GM12878 (cell line): Measurements from ENCODE around the gene SIGLEC10. TPM values are rescaled to one million over a fixed set of nuclear protein-coding genes. Genes with fewer than 3 reads are reported as not detected.

ENCODE experiments used
- ATAC-seq: fragments of 200-7000 bp; cut with Tn5 transposase; 3 replicates; pipeline ENCODE4 v1.9.1; 2020; ENCODE audit warnings: mild to moderate bottlenecking, moderate library complexity
- BruUV-seq: library from RNA; stranded (reverse); fragments of 400-500 nt; replicated peaks from 2 replicates; lab custom pipeline; 2021; lab: Mats Ljungman, UMichigan
- CTCF ChIA-PET: fragments of 300-600 bp; sonication (Branson Sonifier 250); formaldehyde crosslinking; extraction: SDS; loops from one replicate; lab custom pipeline; 2021; ENCODE audit warnings: inconsistent platforms; lab: Yijun Ruan, JAX
- POLR2A ChIA-PET: fragments of 350-600 bp; formaldehyde crosslinking; extraction: SDS; loops from one replicate; lab custom pipeline; 2021; ENCODE audit warnings: inconsistent platforms; lab: Charles Lee
- RAD21 ChIA-PET: fragments of 300-600 bp; sonication (Branson Sonifier 250); formaldehyde crosslinking; loops from one replicate; lab custom pipeline; 2023; ENCODE audit warnings: antibody characterized with exemption; ENCODE audit not compliant: unreplicated experiment; lab: Charles Lee
- SMC1A ChIA-PET: fragments of 300-600 bp; sonication (Branson Sonifier 250); formaldehyde crosslinking; loops from one replicate; lab custom pipeline; 2023; ENCODE audit not compliant: unreplicated experiment, uncharacterized antibody; lab: Charles Lee
- DNase-seq: peaks from one replicate; pipeline ENCODE4 v3.0.0-alpha.2; 2011; ENCODE audit warnings: low read depth, low spot score
- FAIRE-seq: peaks from 3 replicates; lab custom pipeline; 2011; peaks lifted over from hg19 to GRCh38; lab: Jason Lieb, UNC
- H2AFZ ChIP-seq: 2 replicates; pipeline ENCODE4 v1.6.0; 2011; ENCODE audit warnings: low read depth, low read length, control low read depth; ENCODE audit not compliant: control insufficient read depth
- H3K27ac ChIP-seq: 2 replicates; pipeline ENCODE4 v1.5.1; 2011; ENCODE audit warnings: control low read depth; ENCODE audit not compliant: control insufficient read depth, insufficient read depth
- H3K27me3 ChIP-seq, 2 experiments: replicated peaks in 1 of 2; 2 replicates each; pipeline versions ENCODE4 v1.6.0 to v1.6.1; 2011; ENCODE audit warnings: low read length in 1 of 2; ENCODE audit not compliant: control insufficient read depth in 2 of 2, insufficient read depth in 2 of 2
- H3K36me3 ChIP-seq, 2 experiments: 2 replicates each; pipeline ENCODE4 v1.5.1; 2011; ENCODE audit warnings: low read length in 1 of 2; ENCODE audit not compliant: control insufficient read depth in 2 of 2, insufficient read depth in 2 of 2
- H3K4me1 ChIP-seq: 2 replicates; pipeline ENCODE4 v1.6.1; 2011; ENCODE audit warnings: mild to moderate bottlenecking, low read length, moderate library complexity, mixed read lengths; ENCODE audit not compliant: control insufficient read depth, insufficient read depth
- H3K4me2 ChIP-seq: 2 replicates; pipeline ENCODE4 v1.6.0; 2011; ENCODE audit warnings: control low read depth; ENCODE audit not compliant: control insufficient read depth, insufficient read depth
- H3K4me3 ChIP-seq: fragments of 200-600 bp; sonication (generic); 2 replicates; pipeline ENCODE4 v1.5.1; 2016
- H3K79me2 ChIP-seq: 2 replicates; pipeline ENCODE4 v1.6.0; 2011; ENCODE audit warnings: low read length; ENCODE audit not compliant: control insufficient read depth, insufficient read depth
- H3K9ac ChIP-seq: 2 replicates; pipeline ENCODE4 v1.8.0; 2011; ENCODE audit warnings: low read length, control low read depth, mixed read lengths; ENCODE audit not compliant: control insufficient read depth, insufficient read depth
- H3K9me3 ChIP-seq: replicated peaks from 3 replicates; pipeline ENCODE4 v1.5.1; 2011; ENCODE audit warnings: mild to moderate bottlenecking, low read length; ENCODE audit not compliant: control insufficient read depth, insufficient read depth
- H4K20me1 ChIP-seq: 2 replicates; pipeline ENCODE4 v1.6.0; 2011; ENCODE audit not compliant: control insufficient read depth, insufficient read depth
- CHD2 ChIP-seq: IDR thresholded peaks from 2 replicates; pipeline ENCODE4 v1.6.1; 2011; ENCODE audit warnings: low read depth, low read length, improper control_type of control experiment, borderline replicate concordance
- PAX5 ChIP-seq: IDR thresholded peaks from 2 replicates; pipeline ENCODE4 v1.6.1; 2011; ENCODE audit warnings: low read depth, low read length, borderline replicate concordance
- PML ChIP-seq: IDR thresholded peaks from 2 replicates; pipeline ENCODE4 v1.6.1; 2012; ENCODE audit warnings: low read length, inconsistent platforms
- SP1 ChIP-seq: IDR thresholded peaks from one replicate; pipeline ENCODE4 v1.6.1; 2011; ENCODE audit warnings: low read depth, low read length
- ZNF207 ChIP-seq: fragments of 450-650 bp; IDR thresholded peaks from 2 replicates; pipeline ENCODE4 v1.6.1; 2014; ENCODE audit warnings: antibody characterized with exemption, mild to moderate bottlenecking, borderline replicate concordance
- WGBS: methylation state at CpG from one replicate; pipeline ENCODE4 v1.1.6; 2016; ENCODE audit warnings: low lambda C conversion rate; ENCODE audit not compliant: insufficient replicate concordance, insufficient coverage; ENCODE audit errors: missing lambda C conversion rate; 5-methylcytosine and 5-hydroxymethylcytosine counted together
- in situ Hi-C: fragments of 300-500 bp; cut with MboI; formaldehyde crosslinking; loops from 9 replicates; pipeline ENCODE4 v1.14.3; 2018; ENCODE audit warnings: mixed read lengths
- intact Hi-C: fragments of 100-400 bp; cut with micrococcal nuclease; formaldehyde crosslinking; loops from one replicate; pipeline ENCODE4 v1.14.2; 2022; ENCODE audit not compliant: unreplicated experiment
- polyA plus RNA-seq, 11 experiments: library from polyadenylated mRNA; depleted of rRNA in 4 of 11; unstranded in 6 of 11; stranded (reverse) in 5 of 11; fragments of >200 nt; fragmentation: Nextera tagmentation in 4 of 11; fragmentation: Illumina TruSeq in 1 of 11; extraction: Ambion mirVana in 4 of 11; extraction: Trizol in 1 of 11; gene quantifications; 1 replicate in 1 of 11; 2 replicates in 10 of 11; pipeline versions ENCODE4 v1.2.1 to v1.2.3, GENCODE V29; 2011 to 2016; ENCODE audit warnings: inconsistent platforms in 2 of 11, missing spikeins in 2 of 11, low read depth in 1 of 11
- total RNA-seq, 4 experiments: library from RNA; depleted of rRNA in 3 of 4; stranded (reverse); fragments of >200 nt in 3 of 4; fragmentation: Illumina TruSeq in 1 of 4; extraction: Trizol in 1 of 4; gene quantifications; 2 replicates each; pipeline versions ENCODE4 v1.2.1 to v1.2.3, GENCODE V29; 2013 to 2021

The SIGLEC10 gene
- total and polyA plus RNA-seq, 10 of the 15 experiments (the other 5 are each of a cell fraction or from before 2014, with no cell fraction given), result 2.3 to 16.8 (median 7.8) TPM

DNA sequence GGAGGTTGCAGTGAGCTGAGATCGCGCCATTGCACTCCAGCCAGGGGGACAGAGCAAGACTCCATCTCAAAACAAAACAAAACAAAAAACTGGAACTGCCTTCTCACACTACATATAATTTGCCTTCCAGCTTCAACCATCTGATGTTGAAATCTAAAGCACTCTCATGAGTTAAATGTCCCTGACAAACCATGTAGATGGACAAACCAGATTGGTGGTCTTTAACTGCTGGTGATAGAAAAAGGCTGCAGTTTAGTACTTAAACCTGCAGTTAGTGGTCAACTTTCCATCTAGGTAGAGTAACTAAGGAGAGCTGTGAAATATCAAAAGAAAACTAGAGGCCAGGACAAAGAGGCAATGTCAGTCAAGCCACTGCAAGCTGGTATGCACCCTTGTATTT, 21.3 kb downstream of the SIGLEC10 start:
- Histone ChIP-seq H3K9me3 (no peaks in the 10 kb centered on the region; the same call in 2 of the 3 replicates), H2AFZ (no peak overlapping the region), H3K27me3 (no peaks in the 10 kb centered on the region), H3K36me3 (no peaks in the 10 kb centered on the region), H3K4me3 (no peak overlapping the region), H3K27ac (peak overlapping the region; percentile 97; the same call in 1 of the 2 replicates), H4K20me1 (no peaks in the 10 kb centered on the region), H3K4me1 (peaks cover 15% of the 10 kb centered on the region), H3K4me2 (peak overlapping the region; percentile 78; the same call in 1 of the 2 replicates), H3K79me2 (peaks cover 5% of the 10 kb centered on the region), H3K9ac (no peak overlapping the region; the same call in 1 of the 2 replicates)
- no TSS peak for BruUV-seq
- POLR2A ChIA-PET, result interaction anchor here (0.5 to 4.8 kb wide), 11 partner anchors 12 to 56 kb away, joined by 3 to 64 read pairs (median 9); partner anchors contain the start of genes CLDND2, ETFB, NKG7 and SIGLEC10
- TF ChIP-seq ZNF207 (no peak), PML (no peak), CHD2 (no peak), PAX5 (no peak), SP1 (no peak)
- in situ Hi-C loops, result loop anchor here (25.0 kb wide), 1 partner anchor 1141 kb away; the partner anchor contains the start of gene ZNF808
- intact Hi-C loops, result no loop called here
- SMC1A ChIA-PET, result interaction anchor here (0.7 to 6.6 kb wide), 12 partner anchors 11 to 60 kb away, joined by 3 to 43 read pairs (median 6); partner anchors contain the start of gene SIGLEC10
- RAD21 ChIA-PET, result interaction anchor here (0.7 to 3.8 kb wide), 6 partner anchors 22 to 57 kb away, joined by 3 to 51 read pairs (median 21); partner anchors contain the start of genes ETFB and SIGLEC10
- no peak for ATAC-seq
- no peak for DNase-seq
- no peak for FAIRE-seq
- 95% methylated on average over 2 of the region's 2 CpGs for WGBS
- CTCF ChIA-PET, result interaction anchor here (1.1 to 4.9 kb wide), 17 partner anchors 12 to 265 kb away, joined by 3 to 49 read pairs (median 10); partner anchors contain the start of genes CLDND2, ETFB, NKG7 and SIGLEC10
